ENCODE data around the gene MUC3A. TPM values are rescaled to one million over a fixed set of nuclear protein-coding genes. Genes with fewer than 3 reads are reported as not detected.

MUC3A gene
- total and polyA plus RNA-seq, 10 of the 15 experiments (the other 5 are each of a cell fraction or from before 2014, with no cell fraction given): 0.07 to 0.10 TPM; not detected in 8

GRCh38 chr7:100983451-100984187, 34.3 kb downstream of the MUC3A start:
- H2AFZ ChIP-seq (ENCODE audit: control insufficient read depth, low read depth, low read length): no peak overlapping the region
- in situ Hi-C loops (cut with MboI) (no loop called here), intact Hi-C loops (cut with micrococcal nuclease; ENCODE audit: unreplicated experiment) (no loop called here)
- no peaks in the 10 kb centered on the region for H3K27me3 ChIP-seq (replicated peaks in 1 of 2; ENCODE audit: control insufficient read depth in 2 of 2, insufficient read depth in 2 of 2, low read length in 1 of 2)
- DNase-seq (ENCODE audit: low read depth, low spot score) (no peak), FAIRE-seq (no peak), ATAC-seq (no peak)
- H3K79me2 ChIP-seq (ENCODE audit: control insufficient read depth, insufficient read depth, low read length): no peaks in the 10 kb centered on the region
- no peak overlapping the region for H3K27ac ChIP-seq (ENCODE audit: control insufficient read depth, insufficient read depth)
- H3K9ac ChIP-seq (ENCODE audit: control insufficient read depth, insufficient read depth, low read length): no peak overlapping the region
- no peaks in the 10 kb centered on the region for H3K4me1 ChIP-seq (ENCODE audit: control insufficient read depth, insufficient read depth, low read length)
- ChIA-PET POLR2A (no interaction called here), SMC1A (ENCODE audit: uncharacterized antibody, unreplicated experiment) (no interaction called here), RAD21 (ENCODE audit: unreplicated experiment) (no interaction called here), CTCF (no interaction called here)
- whole genome bisulfite sequencing (ENCODE audit: insufficient coverage, insufficient replicate concordance, low lambda C conversion rate, missing lambda C conversion rate): 15% methylated on average over 8 of the region's 8 CpGs
- TF ChIP-seq NRF1 (conservative IDR thresholded peaks at IDR 0.05; ENCODE audit: low read depth, low read length) (no peak), SUPT20H (IDR thresholded peaks at IDR 0.05; ENCODE audit: borderline replicate concordance, control insufficient read depth, low read depth, low read length) (no peak), TBL1XR1 (IDR thresholded peaks at IDR 0.05; ENCODE audit: low read depth, low read length) (no peak), JUND (IDR thresholded peaks at IDR 0.05; ENCODE audit: low read depth, low read length) (no peak), NFIC (IDR thresholded peaks at IDR 0.05; ENCODE audit: low read depth, low read length) (no peak), ZBED1 (IDR thresholded peaks at IDR 0.05; ENCODE audit: borderline replicate concordance) (no peak), MXI1 (IDR thresholded peaks at IDR 0.05; ENCODE audit: low read depth, low read length) (no peak), STAT1 (conservative IDR thresholded peaks at IDR 0.05) (no peak), EED (IDR thresholded peaks at IDR 0.05; ENCODE audit: low read depth) (no peak), BCL11A (IDR thresholded peaks at IDR 0.05; ENCODE audit: low read depth, low read length) (no peak), SP1 (IDR thresholded peaks at IDR 0.05; ENCODE audit: low read depth, low read length) (no peak), SMC3 (IDR thresholded peaks at IDR 0.05; ENCODE audit: borderline replicate concordance, low read length) (no peak), EP300 (IDR thresholded peaks at IDR 0.05; ENCODE audit: borderline replicate concordance in 1 of 2, control insufficient read depth in 1 of 2, low read depth in 2 of 2, low read length in 2 of 2) (no peak), NFYB (IDR thresholded peaks at IDR 0.05; ENCODE audit: insufficient read depth, low read depth, low read length) (no peak), POLR2A (IDR thresholded peaks at IDR 0.05; ENCODE audit: low read depth, low read length) (no peak), ZSCAN29 (IDR thresholded peaks at IDR 0.05) (no peak), EGR1 (IDR thresholded peaks at IDR 0.05; ENCODE audit: borderline replicate concordance in 1 of 2, low read depth in 2 of 2, low read length in 2 of 2) (no peak), ETV6 (conservative IDR thresholded peaks at IDR 0.05 in 1 of 2, IDR thresholded peaks at IDR 0.05 in 1 of 2; ENCODE audit: borderline replicate concordance in 1 of 2, low read depth in 1 of 2) (no peak)
- TF ChIP-seq, protein P1, sequence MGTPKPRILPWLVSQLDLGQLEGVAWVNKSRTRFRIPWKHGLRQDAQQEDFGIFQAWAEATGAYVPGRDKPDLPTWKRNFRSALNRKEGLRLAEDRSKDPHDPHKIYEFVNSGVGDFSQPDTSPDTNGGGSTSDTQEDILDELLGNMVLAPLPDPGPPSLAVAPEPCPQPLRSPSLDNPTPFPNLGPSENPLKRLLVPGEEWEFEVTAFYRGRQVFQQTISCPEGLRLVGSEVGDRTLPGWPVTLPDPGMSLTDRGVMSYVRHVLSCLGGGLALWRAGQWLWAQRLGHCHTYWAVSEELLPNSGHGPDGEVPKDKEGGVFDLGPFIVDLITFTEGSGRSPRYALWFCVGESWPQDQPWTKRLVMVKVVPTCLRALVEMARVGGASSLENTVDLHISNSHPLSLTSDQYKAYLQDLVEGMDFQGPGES (IDR thresholded peaks at IDR 0.05): no peak
- H3K9me3 ChIP-seq (replicated peaks; ENCODE audit: control insufficient read depth, insufficient read depth, low read length): no peaks in the 10 kb centered on the region
- H3K36me3 ChIP-seq (ENCODE audit: control insufficient read depth in 2 of 2, insufficient read depth in 2 of 2, low read length in 1 of 2): no peaks in the 10 kb centered on the region
- no peak overlapping the region for H3K4me2 ChIP-seq (ENCODE audit: control insufficient read depth, insufficient read depth)
- no peak overlapping the region for H3K4me3 ChIP-seq
- BruUV-seq (replicated peaks): no TSS peak
- H4K20me1 ChIP-seq (ENCODE audit: control insufficient read depth, insufficient read depth): no peaks in the 10 kb centered on the region
